Stimulated activated memory B cell treated with anti-CD40 and anti-IgM and Interleukin-4, amounts not matched to agents 10 μg/mL and 1 μg/mL and 100 μg/mL, for 72 hours (primary cell): ENCODE measurements around the gene MARS1.
"Not testable (repeated sequence)": the region's sequence is repeated elsewhere in the genome, so short reads cannot be mapped to it uniquely, and the experiment has no call there.

Experiments
- ATAC-seq: fragments of 150-1000 bp; cut with Tn5 transposase; 2 replicates; pipeline ENCODE4 v1.10.0; 2021
- H3K27ac Mint-ChIP-seq: one replicate; pipeline ENCODE4 v1.8.0; 2022; ENCODE audit warnings: mild to moderate bottlenecking, mixed read lengths
- H3K27me3 Mint-ChIP-seq: one replicate; pipeline ENCODE4 v1.8.0; 2022; ENCODE audit warnings: mixed read lengths
- H3K36me3 Mint-ChIP-seq: one replicate; pipeline ENCODE4 v1.8.0; 2022; ENCODE audit warnings: mixed read lengths
- H3K4me1 Mint-ChIP-seq: one replicate; pipeline ENCODE4 v1.8.0; 2022; ENCODE audit warnings: mixed read lengths
- H3K4me3 Mint-ChIP-seq: one replicate; pipeline ENCODE4 v1.8.0; 2022; ENCODE audit warnings: mild to moderate bottlenecking, moderate library complexity, mixed read lengths
- H3K9me3 Mint-ChIP-seq: one replicate; pipeline ENCODE4 v1.8.0; 2022; ENCODE audit warnings: mixed read lengths

Gene MARS1

GRCh38 chr12:57513266-57513665, 25.4 kb downstream of the MARS1 start:
- Mint-ChIP-seq H3K4me3 (no peak overlapping the region), H3K9me3 (no peaks in the 10 kb centered on the region), H3K27me3 (no peaks in the 10 kb centered on the region), H3K4me1 (peaks cover 23% of the 10 kb centered on the region), H3K36me3 (peaks cover 80% of the 10 kb centered on the region), H3K27ac (peak overlapping the region; percentile 3)
- ATAC-seq, result no peak

- Mint-ChIP-seq H3K36me3 (peaks cover 81% of the 10 kb centered on the region), H3K4me1 (peaks cover 27% of the 10 kb centered on the region)
- H3K4me3 Mint-ChIP-seq, H3K9me3 Mint-ChIP-seq, H3K27ac Mint-ChIP-seq, H3K27me3 Mint-ChIP-seq, ATAC-seq: not testable (repeated sequence)
Observed at GRCh38 chr12:57513677-57514076, 25.8 kb downstream of the MARS1 start.

- H3K9me3 Mint-ChIP-seq, H3K4me3 Mint-ChIP-seq, H3K27me3 Mint-ChIP-seq, H3K27ac Mint-ChIP-seq, ATAC-seq: not testable (repeated sequence)
- Mint-ChIP-seq H3K4me1 (peaks cover 32% of the 10 kb centered on the region), H3K36me3 (peaks cover 83% of the 10 kb centered on the region)
Observed at GRCh38 chr12:57514246-57514645, 26.4 kb downstream of the MARS1 start.

GRCh38 chr12:57514720-57515407, 27.0 kb downstream of the MARS1 start:
- Mint-ChIP-seq H3K4me1 (peaks cover 38% of the 10 kb centered on the region), H3K27ac (no peak overlapping the region), H3K4me3 (no peak overlapping the region), H3K36me3 (peaks cover 79% of the 10 kb centered on the region), H3K9me3 (no peaks in the 10 kb centered on the region), H3K27me3 (no peaks in the 10 kb centered on the region)
- no peak for ATAC-seq

GRCh38 chr12:57515408-57515933, 27.6 kb downstream of the MARS1 start:
- no peaks in the 10 kb centered on the region for H3K9me3 Mint-ChIP-seq
- no peak for ATAC-seq
- peak overlapping the region; percentile 53 for H3K27ac Mint-ChIP-seq
- H3K4me1 Mint-ChIP-seq, result peaks cover 38% of the 10 kb centered on the region
- H3K36me3 Mint-ChIP-seq, result peaks cover 79% of the 10 kb centered on the region
- no peaks in the 10 kb centered on the region for H3K27me3 Mint-ChIP-seq
- H3K4me3 Mint-ChIP-seq, result no peak overlapping the region

GRCh38 chr12:57515934-57516541, 28.2 kb downstream of the MARS1 start:
- no peak overlapping the region for H3K4me3 Mint-ChIP-seq
- H3K4me1 Mint-ChIP-seq, result peaks cover 41% of the 10 kb centered on the region
- H3K36me3 Mint-ChIP-seq, result peaks cover 79% of the 10 kb centered on the region
- no peaks in the 10 kb centered on the region for H3K27me3 Mint-ChIP-seq
- ATAC-seq, result no peak
- peak overlapping the region; percentile 53 for H3K27ac Mint-ChIP-seq
- H3K9me3 Mint-ChIP-seq, result no peaks in the 10 kb centered on the region

- ATAC-seq, result no peak
- no peaks in the 10 kb centered on the region for H3K27me3 Mint-ChIP-seq
- H3K36me3 Mint-ChIP-seq, result peaks cover 74% of the 10 kb centered on the region
- peaks cover 47% of the 10 kb centered on the region for H3K4me1 Mint-ChIP-seq
- no peak overlapping the region for H3K4me3 Mint-ChIP-seq
- no peaks in the 10 kb centered on the region for H3K9me3 Mint-ChIP-seq
- peak overlapping the region; percentile 5 for H3K27ac Mint-ChIP-seq
Observed at GRCh38 chr12:57516617-57517153, 28.8 kb downstream of the MARS1 start.

- Mint-ChIP-seq H3K4me3 (no peak overlapping the region), H3K27me3 (no peaks in the 10 kb centered on the region), H3K9me3 (no peaks in the 10 kb centered on the region), H3K36me3 (peaks cover 69% of the 10 kb centered on the region), H3K27ac (peak overlapping the region; percentile 99), H3K4me1 (peaks cover 52% of the 10 kb centered on the region)
- ATAC-seq, result no peak
Observed at GRCh38 chr12:57517187-57517586, 29.3 kb downstream of the MARS1 start.

- not testable (repeated sequence) for H3K27me3 Mint-ChIP-seq, ATAC-seq, H3K9me3 Mint-ChIP-seq, H3K4me3 Mint-ChIP-seq
- H3K27ac Mint-ChIP-seq, result peak overlapping the region; percentile 99
- peaks cover 54% of the 10 kb centered on the region for H3K4me1 Mint-ChIP-seq
- peaks cover 64% of the 10 kb centered on the region for H3K36me3 Mint-ChIP-seq
Observed at GRCh38 chr12:57517718-57518117, 29.9 kb downstream of the MARS1 start.

- peak overlapping the region; percentile 99 for H3K27ac Mint-ChIP-seq
- peaks cover 57% of the 10 kb centered on the region for H3K36me3 Mint-ChIP-seq
- no peak for ATAC-seq
Observed at GRCh38 chr12:57518176-57518919, 30.5 kb downstream of the MARS1 start.

GRCh38 chr12:57518920-57519795, 31.3 kb downstream of the MARS1 start:
- Mint-ChIP-seq H3K9me3 (no peaks in the 10 kb centered on the region), H3K36me3 (peaks cover 54% of the 10 kb centered on the region), H3K27ac (peak overlapping the region; percentile 99), H3K27me3 (no peaks in the 10 kb centered on the region), H3K4me1 (peaks cover 66% of the 10 kb centered on the region), H3K4me3 (peak overlapping the region; percentile 94)
- ATAC-seq, result no peak

More at GRCh38 chr12:57518176-57518919, 30.5 kb downstream of the MARS1 start:
- peaks cover 58% of the 10 kb centered on the region for H3K4me1 Mint-ChIP-seq
- no peaks in the 10 kb centered on the region for H3K9me3 Mint-ChIP-seq
- no peaks in the 10 kb centered on the region for H3K27me3 Mint-ChIP-seq
- H3K4me3 Mint-ChIP-seq, result peak overlapping the region; percentile 94

GRCh38 chr12:57519796-57520052, 31.9 kb downstream of the MARS1 start:
- H3K27me3 Mint-ChIP-seq, result no peaks in the 10 kb centered on the region
- no peak for ATAC-seq
- H3K4me1 Mint-ChIP-seq, result peaks cover 72% of the 10 kb centered on the region
- peak overlapping the region; percentile 94 for H3K4me3 Mint-ChIP-seq
- peaks cover 48% of the 10 kb centered on the region for H3K36me3 Mint-ChIP-seq
- H3K9me3 Mint-ChIP-seq, result no peaks in the 10 kb centered on the region
- peak overlapping the region; percentile 99 for H3K27ac Mint-ChIP-seq

GRCh38 chr12:57520053-57520818, 32.4 kb downstream of the MARS1 start, which contains the start of gene DDIT3:
Gene DDIT3, minus strand, starts transcription at chr12:57520514. Its CDS starts 3,108 bp downstream, at chr12:57517406.
- Mint-ChIP-seq H3K9me3 (no peaks in the 10 kb centered on the region), H3K4me1 (peaks cover 77% of the 10 kb centered on the region), H3K27me3 (no peaks in the 10 kb centered on the region), H3K36me3 (peaks cover 47% of the 10 kb centered on the region), H3K4me3 (peak within 1 kb of the TSS; percentile 94), H3K27ac (peak within 1 kb of the TSS; percentile 99)
- ATAC-seq, result peak; percentile 89

GRCh38 chr12:57521525-57522010, 33.7 kb downstream of the MARS1 start:
- no peak for ATAC-seq
- Mint-ChIP-seq H3K9me3 (no peaks in the 10 kb centered on the region), H3K27ac (peak overlapping the region; percentile 99), H3K27me3 (no peaks in the 10 kb centered on the region), H3K36me3 (peaks cover 47% of the 10 kb centered on the region), H3K4me1 (peaks cover 84% of the 10 kb centered on the region), H3K4me3 (peak overlapping the region; percentile 94)
